ENCODE data around the gene L3MBTL3.
"Not testable (repeated sequence)": the region's sequence is repeated elsewhere in the genome, so short reads cannot be mapped to it uniquely, and the experiment has no call there.

L3MBTL3 gene

GRCh38 chr6:130149016-130149415, 130.6 kb downstream of the L3MBTL3 start:
- H3K9me3 ChIP-seq (ENCODE audit: control insufficient read depth in 1 of 2, low read length in 2 of 2); H3K4me1 ChIP-seq (ENCODE audit: control insufficient read depth in 1 of 2, insufficient read depth in 2 of 2, low read length in 2 of 2); H3K36me3 ChIP-seq (ENCODE audit: control insufficient read depth in 1 of 2, insufficient read depth in 2 of 2, low read length in 2 of 2); H3K9ac ChIP-seq (ENCODE audit: low read depth in 1 of 2, low read length in 2 of 2); H3K27me3 ChIP-seq (ENCODE audit: control insufficient read depth in 1 of 2, insufficient read depth in 2 of 2, low read length in 2 of 2); H3K4me3 ChIP-seq (ENCODE audit: low read depth in 1 of 2, low read length in 2 of 2); H3K27ac ChIP-seq (ENCODE audit: low read depth, low read length): not testable (repeated sequence)

DNA sequence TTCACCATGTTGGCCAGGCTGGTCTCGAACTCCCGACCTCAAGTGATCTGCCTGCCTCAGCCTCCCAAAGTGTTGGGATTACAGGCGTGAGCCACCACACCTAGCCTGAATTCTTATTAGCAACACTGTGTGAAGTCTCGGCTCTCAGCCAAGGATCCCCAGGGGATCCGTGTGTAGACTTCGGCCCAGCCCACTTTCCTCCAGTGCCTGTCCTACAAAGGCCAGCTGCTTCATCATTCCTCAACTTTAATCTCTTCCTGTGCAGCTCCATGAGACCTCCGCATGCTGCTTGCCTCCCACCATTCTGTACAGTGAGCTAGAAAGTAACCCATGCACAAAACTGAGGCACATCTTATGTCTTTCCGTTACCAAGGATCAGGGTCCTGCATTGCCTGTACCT, 132.5 kb downstream of the L3MBTL3 start:
- no peak overlapping the region for H3K4me3 ChIP-seq (ENCODE audit: low read depth in 1 of 2, low read length in 2 of 2)
- H3K9me3 ChIP-seq (ENCODE audit: control insufficient read depth in 1 of 2, low read length in 2 of 2) = no peaks in the 10 kb centered on the region
- H3K27me3 ChIP-seq (ENCODE audit: control insufficient read depth in 1 of 2, insufficient read depth in 2 of 2, low read length in 2 of 2) = no peaks in the 10 kb centered on the region
- no peaks in the 10 kb centered on the region for H3K4me1 ChIP-seq (ENCODE audit: control insufficient read depth in 1 of 2, insufficient read depth in 2 of 2, low read length in 2 of 2)
- H3K9ac ChIP-seq (ENCODE audit: low read depth in 1 of 2, low read length in 2 of 2) = no peak overlapping the region
- H3K36me3 ChIP-seq (ENCODE audit: control insufficient read depth in 1 of 2, insufficient read depth in 2 of 2, low read length in 2 of 2) = no peaks in the 10 kb centered on the region
- no peak overlapping the region for H3K27ac ChIP-seq (ENCODE audit: low read depth, low read length)

DNA sequence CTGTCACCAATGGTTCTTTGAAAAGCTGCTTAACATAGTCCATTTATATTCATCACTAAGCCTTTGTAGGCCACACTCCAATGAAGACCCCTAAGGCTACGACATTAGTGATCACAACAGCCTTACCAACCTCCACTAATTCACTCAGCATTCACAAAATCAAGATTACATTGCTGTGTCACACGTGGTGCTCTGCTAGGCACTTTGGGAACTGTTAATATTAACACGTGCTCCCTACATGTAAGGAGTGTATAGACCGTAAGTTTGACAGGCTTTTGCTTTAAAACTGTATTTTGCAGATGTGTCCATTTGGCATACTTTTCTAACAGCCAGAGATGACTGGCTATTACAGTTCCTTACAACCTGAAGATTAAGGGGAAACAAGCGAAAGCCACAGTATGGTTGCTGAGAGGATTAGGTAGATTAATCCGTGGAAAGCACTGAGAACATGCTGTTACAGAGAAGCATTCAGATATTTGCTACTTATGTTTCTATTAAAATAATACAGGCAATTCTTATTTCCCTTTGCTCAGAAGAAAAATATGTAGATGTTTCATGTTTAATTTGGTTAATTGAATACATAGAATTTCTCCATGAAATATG, 134.6 kb downstream of the L3MBTL3 start:
- no peaks in the 10 kb centered on the region for H3K9me3 ChIP-seq (ENCODE audit: control insufficient read depth in 1 of 2, low read length in 2 of 2)
- H3K4me3 ChIP-seq (ENCODE audit: low read depth in 1 of 2, low read length in 2 of 2) = no peak overlapping the region
- no peak overlapping the region for H3K27ac ChIP-seq (ENCODE audit: low read depth, low read length)
- H3K36me3 ChIP-seq (ENCODE audit: control insufficient read depth in 1 of 2, insufficient read depth in 2 of 2, low read length in 2 of 2) = no peaks in the 10 kb centered on the region
- H3K9ac ChIP-seq (ENCODE audit: low read depth in 1 of 2, low read length in 2 of 2) = no peak overlapping the region
- no peaks in the 10 kb centered on the region for H3K27me3 ChIP-seq (ENCODE audit: control insufficient read depth in 1 of 2, insufficient read depth in 2 of 2, low read length in 2 of 2)
- no peaks in the 10 kb centered on the region for H3K4me1 ChIP-seq (ENCODE audit: control insufficient read depth in 1 of 2, insufficient read depth in 2 of 2, low read length in 2 of 2)

- H3K4me1 ChIP-seq (ENCODE audit: control insufficient read depth in 1 of 2, insufficient read depth in 2 of 2, low read length in 2 of 2) = no peaks in the 10 kb centered on the region
- no peaks in the 10 kb centered on the region for H3K36me3 ChIP-seq (ENCODE audit: control insufficient read depth in 1 of 2, insufficient read depth in 2 of 2, low read length in 2 of 2)
- H3K27ac ChIP-seq (ENCODE audit: low read depth, low read length) = no peak overlapping the region
- no peak overlapping the region for H3K9ac ChIP-seq (ENCODE audit: low read depth in 1 of 2, low read length in 2 of 2)
- H3K27me3 ChIP-seq (ENCODE audit: control insufficient read depth in 1 of 2, insufficient read depth in 2 of 2, low read length in 2 of 2) = no peaks in the 10 kb centered on the region
- H3K9me3 ChIP-seq (ENCODE audit: control insufficient read depth in 1 of 2, low read length in 2 of 2) = peaks cover 0 to 6% of the 10 kb centered on the region in 2 donors
- H3K4me3 ChIP-seq (ENCODE audit: low read depth in 1 of 2, low read length in 2 of 2) = no peak overlapping the region
Measured at GRCh38 chr6:130156908-130157307, 138.5 kb downstream of the L3MBTL3 start.

- Histone ChIP-seq H3K27me3 (ENCODE audit: control insufficient read depth in 1 of 2, insufficient read depth in 2 of 2, low read length in 2 of 2) (no peaks in the 10 kb centered on the region), H3K4me3 (ENCODE audit: low read depth in 1 of 2, low read length in 2 of 2) (no peak overlapping the region), H3K27ac (ENCODE audit: low read depth, low read length) (no peak overlapping the region), H3K9me3 (ENCODE audit: control insufficient read depth in 1 of 2, low read length in 2 of 2) (peaks cover 0 to 6% of the 10 kb centered on the region in 2 donors), H3K9ac (ENCODE audit: low read depth in 1 of 2, low read length in 2 of 2) (no peak overlapping the region), H3K36me3 (ENCODE audit: control insufficient read depth in 1 of 2, insufficient read depth in 2 of 2, low read length in 2 of 2) (no peaks in the 10 kb centered on the region), H3K4me1 (ENCODE audit: control insufficient read depth in 1 of 2, insufficient read depth in 2 of 2, low read length in 2 of 2) (no peaks in the 10 kb centered on the region)
Measured at GRCh38 chr6:130158056-130158455, 139.7 kb downstream of the L3MBTL3 start.

DNA sequence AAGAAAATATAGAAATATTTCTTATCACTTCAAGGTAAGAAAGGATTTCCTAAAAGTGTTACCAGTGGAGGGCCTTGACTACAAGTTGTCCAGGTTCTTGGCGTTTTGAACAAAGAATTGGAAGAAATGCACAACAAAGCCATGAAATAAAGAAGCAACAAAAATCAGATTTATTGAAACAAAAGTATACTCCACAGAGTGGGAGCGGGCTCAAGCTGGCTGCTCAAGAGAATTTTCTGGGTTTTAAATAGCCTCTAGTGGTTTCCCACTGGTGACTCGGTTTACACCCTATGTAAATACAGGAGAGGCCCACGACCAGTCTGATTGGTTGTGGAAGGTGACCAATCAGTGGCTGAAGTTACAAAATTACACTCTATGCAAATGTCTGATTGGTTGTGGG, 140.2 kb downstream of the L3MBTL3 start:
- Histone ChIP-seq H3K27me3 (ENCODE audit: control insufficient read depth in 1 of 2, insufficient read depth in 2 of 2, low read length in 2 of 2) (no peaks in the 10 kb centered on the region), H3K27ac (ENCODE audit: low read depth, low read length) (no peak overlapping the region)

GRCh38 chr6:130159956-130160355, 141.6 kb downstream of the L3MBTL3 start:
- no peaks in the 10 kb centered on the region for H3K4me1 ChIP-seq (ENCODE audit: control insufficient read depth in 1 of 2, insufficient read depth in 2 of 2, low read length in 2 of 2)
- H3K9ac ChIP-seq (ENCODE audit: low read depth in 1 of 2, low read length in 2 of 2) = no peak overlapping the region
- H3K9me3 ChIP-seq (ENCODE audit: control insufficient read depth in 1 of 2, low read length in 2 of 2) = peaks cover 0 to 6% of the 10 kb centered on the region in 2 donors
- H3K36me3 ChIP-seq (ENCODE audit: control insufficient read depth in 1 of 2, insufficient read depth in 2 of 2, low read length in 2 of 2) = no peaks in the 10 kb centered on the region
- H3K27ac ChIP-seq (ENCODE audit: low read depth, low read length) = no peak overlapping the region
- H3K4me3 ChIP-seq (ENCODE audit: low read depth in 1 of 2, low read length in 2 of 2) = no peak overlapping the region
- H3K27me3 ChIP-seq (ENCODE audit: control insufficient read depth in 1 of 2, insufficient read depth in 2 of 2, low read length in 2 of 2) = no peaks in the 10 kb centered on the region

More for the DNA sequence above, 140.2 kb downstream of the L3MBTL3 start:
- H3K36me3 ChIP-seq (ENCODE audit: control insufficient read depth in 1 of 2, insufficient read depth in 2 of 2, low read length in 2 of 2) = no peaks in the 10 kb centered on the region
- H3K4me3 ChIP-seq (ENCODE audit: low read depth in 1 of 2, low read length in 2 of 2) = no peak overlapping the region
- H3K9ac ChIP-seq (ENCODE audit: low read depth in 1 of 2, low read length in 2 of 2) = no peak overlapping the region
- no peaks in the 10 kb centered on the region for H3K4me1 ChIP-seq (ENCODE audit: control insufficient read depth in 1 of 2, insufficient read depth in 2 of 2, low read length in 2 of 2)
- H3K9me3 ChIP-seq (ENCODE audit: control insufficient read depth in 1 of 2, low read length in 2 of 2) = peaks cover 0 to 6% of the 10 kb centered on the region in 2 donors

- Histone ChIP-seq H3K36me3 (ENCODE audit: control insufficient read depth in 1 of 2, insufficient read depth in 2 of 2, low read length in 2 of 2) (no peaks in the 10 kb centered on the region), H3K27me3 (ENCODE audit: control insufficient read depth in 1 of 2, insufficient read depth in 2 of 2, low read length in 2 of 2) (no peaks in the 10 kb centered on the region), H3K27ac (ENCODE audit: low read depth, low read length) (no peak overlapping the region), H3K9me3 (ENCODE audit: control insufficient read depth in 1 of 2, low read length in 2 of 2) (peaks cover 0 to 6% of the 10 kb centered on the region in 2 donors), H3K4me3 (ENCODE audit: low read depth in 1 of 2, low read length in 2 of 2) (no peak overlapping the region), H3K9ac (ENCODE audit: low read depth in 1 of 2, low read length in 2 of 2) (no peak overlapping the region), H3K4me1 (ENCODE audit: control insufficient read depth in 1 of 2, insufficient read depth in 2 of 2, low read length in 2 of 2) (no peaks in the 10 kb centered on the region)
Measured at GRCh38 chr6:130161683-130162404, 143.5 kb downstream of the L3MBTL3 start.

DNA sequence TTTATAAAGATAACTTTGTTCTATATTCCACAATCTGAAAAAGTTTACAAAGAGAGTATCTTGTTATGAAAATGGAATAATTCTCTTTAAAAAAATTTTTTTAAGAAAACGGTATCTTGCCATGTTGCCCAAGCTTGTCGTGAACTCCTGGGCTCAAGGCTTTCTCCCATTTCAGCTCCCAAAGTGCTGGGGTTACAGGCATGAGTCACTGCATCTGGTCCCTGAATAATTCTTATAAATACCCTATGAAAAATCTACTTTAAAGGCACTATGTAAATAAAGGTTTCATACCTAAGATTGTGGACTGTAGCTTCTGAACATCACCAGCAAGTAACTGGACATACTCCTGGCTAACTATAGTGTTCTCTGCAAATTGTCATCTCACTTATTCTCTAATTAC, 144.0 kb downstream of the L3MBTL3 start:
- Histone ChIP-seq H3K4me3 (ENCODE audit: low read depth in 1 of 2, low read length in 2 of 2) (no peak overlapping the region), H3K36me3 (ENCODE audit: control insufficient read depth in 1 of 2, insufficient read depth in 2 of 2, low read length in 2 of 2) (no peaks in the 10 kb centered on the region), H3K9ac (ENCODE audit: low read depth in 1 of 2, low read length in 2 of 2) (no peak overlapping the region), H3K4me1 (ENCODE audit: control insufficient read depth in 1 of 2, insufficient read depth in 2 of 2, low read length in 2 of 2) (no peaks in the 10 kb centered on the region), H3K27ac (ENCODE audit: low read depth, low read length) (no peak overlapping the region), H3K9me3 (ENCODE audit: control insufficient read depth in 1 of 2, low read length in 2 of 2) (peaks cover 0 to 6% of the 10 kb centered on the region in 2 donors), H3K27me3 (ENCODE audit: control insufficient read depth in 1 of 2, insufficient read depth in 2 of 2, low read length in 2 of 2) (no peaks in the 10 kb centered on the region)

GRCh38 chr6:130163266-130163665, 144.9 kb downstream of the L3MBTL3 start:
- Histone ChIP-seq H3K9me3 (ENCODE audit: control insufficient read depth in 1 of 2, low read length in 2 of 2) (peaks cover 0 to 6% of the 10 kb centered on the region in 2 donors), H3K27me3 (ENCODE audit: control insufficient read depth in 1 of 2, insufficient read depth in 2 of 2, low read length in 2 of 2) (no peaks in the 10 kb centered on the region), H3K4me3 (ENCODE audit: low read depth in 1 of 2, low read length in 2 of 2) (no peak overlapping the region)

More at GRCh38 chr6:130163266-130163665, 144.9 kb downstream of the L3MBTL3 start:
- Histone ChIP-seq H3K27ac (ENCODE audit: low read depth, low read length) (no peak overlapping the region), H3K4me1 (ENCODE audit: control insufficient read depth in 1 of 2, insufficient read depth in 2 of 2, low read length in 2 of 2) (no peaks in the 10 kb centered on the region), H3K9ac (ENCODE audit: low read depth in 1 of 2, low read length in 2 of 2) (no peak overlapping the region), H3K36me3 (ENCODE audit: control insufficient read depth in 1 of 2, insufficient read depth in 2 of 2, low read length in 2 of 2) (no peaks in the 10 kb centered on the region)
